HG03439 (cell line): ENCODE measurements around the gene NCOR1.
A peak's percentile ranks its signal among the peaks of the same experiment; 100 is the strongest.
"Not testable (repeated sequence)": the region's sequence is repeated elsewhere in the genome, so short reads cannot be mapped to it uniquely, and the experiment has no call there.

Source experiments
- ATAC-seq: cut with Tn5 transposase; IDR thresholded peaks from one replicate; pipeline ENCODE4 v1.9.1; 2021; ENCODE audit warnings: mild to moderate bottlenecking, moderate library complexity; ENCODE audit not compliant: unreplicated experiment

The NCOR1 gene

GRCh38 chr17:16215273-16215964 is at the start of gene NCOR1:
TSS of gene NCOR1 (minus strand) at chr17:16215534. CDS start at chr17:16194569, 20,965 bp downstream.
- peak; percentile 66 for ATAC-seq

- ATAC-seq = no peak
Observed at GRCh38 chr17:16262201-16262600, 46.9 kb upstream of the NCOR1 start.

DNA sequence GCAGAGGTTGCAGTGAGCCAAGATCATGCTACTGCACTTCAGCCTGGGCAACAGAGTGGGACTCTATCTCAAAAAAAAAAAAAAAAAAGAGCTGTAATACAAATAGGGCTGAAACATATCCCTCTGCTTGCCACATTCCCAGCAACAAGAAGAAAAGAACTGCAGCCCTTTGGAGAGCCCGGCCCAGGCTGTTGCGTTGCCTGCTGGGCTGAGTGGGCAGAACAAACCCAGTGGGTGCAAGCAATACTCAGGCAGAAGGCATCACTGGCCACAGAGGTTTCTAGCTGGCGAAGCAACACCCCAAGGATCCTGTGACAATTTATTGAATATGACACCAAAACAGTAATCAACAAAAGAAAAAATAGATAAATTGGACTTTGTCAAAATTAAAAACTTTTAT is 45.7 kb upstream of the NCOR1 start:
- ATAC-seq = no peak

DNA sequence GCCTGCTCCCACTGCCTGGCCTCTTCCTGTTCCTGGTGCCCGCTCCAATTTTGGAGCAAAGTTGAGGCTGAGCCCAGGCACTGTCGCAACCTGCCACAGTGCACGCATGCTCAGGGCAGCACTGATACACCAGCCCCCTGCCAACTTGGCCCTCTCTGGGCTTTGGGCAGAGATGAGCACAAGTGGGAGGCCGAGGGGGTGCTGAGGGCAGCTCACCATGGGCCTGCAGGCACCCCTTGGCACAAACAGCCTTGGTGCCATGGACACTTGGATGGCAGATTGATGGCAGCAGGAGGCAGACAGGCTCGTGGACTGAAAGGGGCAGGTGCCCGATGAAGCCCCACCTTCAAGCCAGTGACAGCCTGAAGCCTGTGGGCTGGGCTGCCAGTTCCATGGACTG is 44.6 kb upstream of the NCOR1 start:
- ATAC-seq = no peak

DNA sequence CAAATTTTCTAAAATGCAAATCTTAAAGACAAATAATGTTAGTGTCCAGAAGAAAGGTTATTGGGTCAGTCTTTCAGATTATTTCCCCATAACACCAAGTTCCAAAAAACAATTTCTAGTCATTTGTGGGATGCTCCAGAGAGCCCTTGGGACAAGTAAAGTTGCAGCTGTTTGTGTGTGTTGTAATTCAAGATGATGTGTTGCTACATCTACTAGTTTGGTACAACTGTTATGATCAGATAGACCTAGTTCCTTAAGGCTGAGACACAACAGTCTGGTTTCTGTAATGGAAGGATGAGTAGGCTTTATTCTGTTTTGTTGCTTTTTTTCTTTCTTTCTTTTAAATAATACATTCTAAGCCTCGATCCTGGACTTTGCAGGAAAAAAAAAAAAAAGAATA is 43.6 kb upstream of the NCOR1 start:
- no peak for ATAC-seq

GRCh38 chr17:16255481-16255921 is 40.2 kb upstream of the NCOR1 start:
- no peak for ATAC-seq

DNA sequence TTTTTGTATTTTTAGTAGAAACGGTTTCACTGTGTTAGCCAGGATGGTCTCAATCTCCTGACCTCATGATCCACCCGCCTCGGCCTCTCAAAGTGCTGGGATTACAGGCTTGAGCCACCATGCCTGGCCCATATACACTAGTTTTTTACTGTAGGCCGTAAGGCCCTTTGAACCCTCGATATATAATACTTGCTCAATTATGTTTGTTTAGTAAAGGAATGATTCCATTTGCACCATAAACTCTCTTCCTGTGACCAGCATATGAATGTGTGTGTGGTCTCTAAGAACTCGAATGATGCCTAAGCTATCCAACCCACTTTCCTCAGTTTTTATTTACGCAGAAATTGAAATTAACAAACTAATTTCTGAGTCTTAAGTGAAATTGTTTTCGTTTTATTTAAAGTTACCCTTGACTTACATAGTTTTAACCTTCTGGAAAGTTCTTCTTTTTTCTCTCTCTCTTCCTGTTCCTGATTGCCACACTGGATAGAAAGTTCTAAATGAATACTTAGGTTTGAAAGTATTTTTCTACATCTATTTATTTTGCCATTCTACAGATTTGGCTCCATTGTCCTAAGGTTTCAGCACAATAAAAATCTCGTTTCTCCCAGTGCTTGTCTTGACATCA is 39.6 kb upstream of the NCOR1 start:
- ATAC-seq = no peak

DNA sequence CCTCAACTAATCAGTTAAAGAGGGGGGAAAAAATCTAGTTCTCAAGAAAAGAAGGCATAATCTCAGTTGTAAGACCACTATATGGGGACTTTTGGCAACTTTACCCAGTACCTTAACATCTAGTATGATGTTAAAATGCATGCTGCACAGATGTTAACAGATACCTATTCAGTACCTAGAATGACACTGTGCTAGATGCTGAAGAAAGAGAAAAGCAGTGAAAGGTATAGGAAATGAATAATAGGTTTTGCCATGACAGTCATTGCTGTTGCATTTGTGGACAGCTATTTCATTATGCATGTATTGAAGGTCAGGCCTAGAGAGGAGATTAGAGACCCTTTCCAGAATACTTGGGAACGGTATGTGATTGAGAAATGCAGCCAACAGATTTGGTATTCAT is 36.2 kb upstream of the NCOR1 start:
- no peak for ATAC-seq

DNA sequence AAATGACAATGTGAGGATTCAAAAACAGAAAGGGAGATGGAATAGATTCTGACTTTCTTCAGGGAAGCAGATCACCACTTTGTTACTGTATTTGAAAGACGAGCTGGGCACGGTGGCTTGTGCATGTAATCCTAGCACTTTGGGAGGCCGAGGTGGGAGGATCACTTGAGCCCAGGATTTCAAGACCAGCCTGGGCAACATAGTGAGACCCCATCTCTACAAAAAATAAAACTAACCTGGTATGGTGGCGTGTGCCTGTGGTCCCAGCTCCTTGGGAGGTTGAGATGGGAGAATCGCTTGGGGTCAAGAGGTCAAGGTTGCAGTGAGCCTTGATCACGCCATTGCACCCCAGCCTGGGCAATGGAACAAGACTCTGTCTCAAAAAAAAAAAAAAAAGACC is 35.7 kb upstream of the NCOR1 start:
- ATAC-seq = no peak

DNA sequence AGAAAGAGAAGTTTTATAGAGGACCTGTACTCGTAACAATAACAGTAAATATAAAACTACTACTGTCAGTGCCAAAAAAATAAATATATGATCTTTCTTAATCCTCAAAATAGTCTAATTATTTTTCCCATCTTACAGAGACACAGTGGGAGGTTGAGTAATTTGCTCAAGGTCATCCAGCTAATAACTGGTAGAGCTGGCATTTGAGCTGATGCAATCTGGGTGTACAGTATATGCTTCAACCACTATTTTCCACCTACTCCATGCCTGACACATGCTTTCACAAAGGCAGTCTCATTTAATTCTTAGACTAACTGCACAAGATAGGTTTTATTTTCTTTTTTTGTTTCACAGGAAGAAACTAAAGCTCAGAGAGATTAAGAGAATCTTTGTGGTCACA is 35.3 kb upstream of the NCOR1 start:
- no peak for ATAC-seq

DNA sequence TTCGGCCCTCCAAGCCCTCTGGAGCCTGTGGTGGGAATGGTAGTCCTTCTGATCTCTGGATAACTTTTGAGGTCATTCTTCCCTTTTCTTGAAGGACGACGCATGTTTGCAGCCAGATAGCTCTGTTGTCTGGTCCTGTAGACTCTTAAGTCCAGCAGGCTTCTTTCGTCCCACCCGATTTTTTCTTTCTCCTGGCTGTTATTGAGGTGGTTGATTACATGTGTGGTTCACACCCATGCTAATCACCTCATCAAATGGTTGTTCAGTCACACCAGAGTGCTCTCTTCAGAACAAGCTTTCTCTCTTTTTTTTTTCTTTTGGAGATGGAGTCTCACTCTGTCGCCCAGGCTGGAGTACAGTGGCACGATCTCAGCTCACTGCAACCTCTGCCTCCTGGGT is 32.3 kb upstream of the NCOR1 start:
- no peak for ATAC-seq

DNA sequence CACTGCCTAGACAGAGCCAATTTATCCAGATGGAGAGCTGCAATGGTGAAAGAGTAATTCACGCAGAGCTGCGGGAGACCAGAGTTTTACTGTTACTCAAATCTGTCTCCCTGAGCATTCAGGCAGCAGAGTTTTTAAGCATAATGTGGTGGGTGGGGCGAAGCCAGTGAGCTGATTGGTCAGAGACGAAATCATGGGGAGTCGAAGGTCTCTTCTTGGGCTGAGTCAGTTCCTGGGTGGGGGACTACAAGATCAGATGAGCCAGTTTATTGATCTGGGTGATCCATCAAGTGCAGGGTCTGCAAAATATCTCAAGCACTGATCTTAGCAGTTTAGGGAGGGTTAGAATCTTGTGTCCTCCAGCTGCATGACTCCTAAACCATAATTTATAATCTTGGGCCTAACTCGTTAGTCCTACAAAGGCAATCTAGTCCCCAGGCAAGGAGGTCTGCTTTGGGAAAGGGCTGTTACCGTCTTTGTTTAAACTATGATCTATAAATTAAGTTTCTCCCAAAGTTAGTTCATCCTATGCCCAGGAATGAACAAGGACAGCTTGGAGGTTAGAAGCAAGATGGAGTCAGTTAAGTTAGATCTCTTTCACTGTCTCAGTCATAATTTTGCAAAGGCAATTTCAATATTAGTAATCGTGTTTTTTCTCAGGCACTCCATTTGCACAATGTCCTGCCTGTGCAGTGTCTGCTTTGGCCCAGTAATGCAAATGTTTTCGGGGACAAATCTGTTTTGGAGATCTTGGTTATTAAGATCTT is 28.6 kb upstream of the NCOR1 start:
- ATAC-seq = no peak

GRCh38 chr17:16243385-16243784 is 28.1 kb upstream of the NCOR1 start:
- ATAC-seq = no peak

GRCh38 chr17:16241906-16242399 is 26.6 kb upstream of the NCOR1 start:
- no peak for ATAC-seq

- ATAC-seq = no peak
Observed at GRCh38 chr17:16239931-16240330, 24.6 kb upstream of the NCOR1 start.

- ATAC-seq = no peak
Observed at GRCh38 chr17:16232391-16232790, 17.1 kb upstream of the NCOR1 start.

DNA sequence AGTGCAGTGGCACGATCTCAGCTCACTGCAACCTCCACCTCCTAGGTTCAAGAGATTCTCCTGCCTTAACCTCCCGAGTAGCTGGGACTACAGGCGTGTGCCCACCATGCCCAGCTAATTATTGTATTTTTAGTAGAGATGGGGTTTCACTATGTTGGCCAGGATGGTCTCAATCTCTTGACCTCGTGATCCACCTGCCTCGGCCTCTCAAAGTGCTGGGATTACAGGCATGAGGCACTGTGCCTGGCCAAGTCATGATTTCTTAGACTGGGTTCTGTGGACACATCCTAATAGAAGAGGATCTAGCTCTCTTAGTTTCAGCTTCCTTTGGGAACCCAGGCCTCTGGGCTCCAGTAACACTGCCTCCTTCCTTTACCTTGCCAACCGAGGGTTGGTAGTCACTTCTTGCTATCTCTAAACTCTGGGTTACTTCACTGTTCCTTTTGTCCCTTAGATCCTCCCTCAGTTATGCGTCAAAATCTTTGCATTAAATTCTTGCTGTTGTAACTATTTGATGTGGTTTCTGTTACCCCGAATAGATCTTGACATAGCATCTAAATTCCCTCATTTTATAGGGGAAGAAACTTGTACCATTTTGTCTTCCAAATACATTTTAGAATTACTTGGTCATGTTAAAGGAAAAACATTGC is 14.7 kb upstream of the NCOR1 start:
- ATAC-seq = not testable (repeated sequence)

DNA sequence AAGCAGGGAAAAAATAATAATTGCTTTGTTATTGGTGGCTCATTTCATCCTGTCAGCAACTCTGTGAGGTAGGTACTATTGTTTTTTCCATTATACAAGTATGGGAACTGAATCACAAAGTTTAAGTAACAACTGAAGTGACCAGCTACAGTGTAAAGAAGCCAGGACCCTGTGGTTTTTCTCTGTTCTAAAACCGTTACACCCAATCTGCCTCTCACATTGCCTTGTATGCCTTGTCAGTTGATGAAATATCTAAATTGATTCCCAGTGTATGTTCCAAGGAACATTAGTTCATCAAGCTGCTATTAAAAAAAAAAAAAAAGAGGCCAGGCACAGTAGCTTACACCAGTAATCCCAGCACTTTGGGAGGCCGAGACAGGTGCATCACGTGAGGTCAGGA is 7.1 kb upstream of the NCOR1 start:
- no peak for ATAC-seq

DNA sequence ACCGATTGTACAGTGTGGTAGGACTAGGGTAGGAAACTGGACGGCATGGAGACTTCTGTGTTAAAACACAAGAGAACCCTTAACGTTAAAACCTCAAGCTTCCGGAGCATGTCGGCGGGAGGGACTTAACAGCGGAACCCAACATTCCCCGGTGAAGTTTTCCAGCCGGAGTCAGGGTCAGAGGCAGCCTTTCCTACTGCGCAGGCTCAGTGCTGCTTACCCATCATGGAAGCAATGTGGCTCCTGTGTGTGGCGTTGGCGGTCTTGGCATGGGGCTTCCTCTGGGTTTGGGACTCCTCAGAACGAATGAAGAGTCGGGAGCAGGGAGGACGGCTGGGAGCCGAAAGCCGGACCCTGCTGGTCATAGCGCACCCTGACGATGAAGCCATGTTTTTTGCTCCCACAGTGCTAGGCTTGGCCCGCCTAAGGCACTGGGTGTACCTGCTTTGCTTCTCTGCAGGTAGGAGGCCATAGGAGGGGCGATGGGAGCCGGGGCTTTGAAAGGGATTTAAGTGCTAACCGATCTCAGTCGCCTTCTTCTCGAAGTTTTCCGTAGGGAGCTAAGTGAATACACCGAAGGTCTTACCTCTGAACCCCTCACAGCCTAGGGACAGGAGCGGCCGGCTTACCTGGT is 1.8 kb upstream of the NCOR1 start, which contains the start of gene PIGL:
Gene PIGL, plus strand, starts transcription at position 209 of the 634 bp plus-strand sequence. Its CDS starts 17 bp downstream, at position 226.
- ATAC-seq = no peak

- ATAC-seq = not testable (repeated sequence)
Observed at GRCh38 chr17:16216341-16217001, 1.1 kb upstream of the NCOR1 start.
